ENCODE results near the gene ABHD17B.

DNA sequence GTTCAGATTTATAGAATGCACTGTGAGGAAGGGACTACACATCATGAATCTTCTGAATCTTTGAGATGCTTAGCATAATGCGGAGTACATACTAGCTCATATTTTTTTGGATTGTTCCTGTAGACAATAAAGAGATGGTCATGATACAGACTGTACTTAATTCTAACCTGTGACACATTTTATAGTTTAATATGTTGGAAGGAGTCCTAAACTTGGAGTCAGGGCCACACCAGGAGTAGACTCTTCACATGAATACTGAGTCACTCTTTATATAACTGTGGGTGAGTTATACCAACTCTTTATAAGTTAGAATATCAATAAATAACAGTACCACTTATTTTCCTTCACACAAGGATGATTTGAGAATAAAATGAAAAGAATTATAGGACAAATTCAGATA, 17.4 kb upstream of the ABHD17B start:
- TF ChIP-seq GABPA (IDR thresholded peaks at IDR 0.05; ENCODE audit: low read depth) = no peak
- TF ChIP-seq RCOR1 (conservative IDR thresholded peaks at IDR 0.05; ENCODE audit: low read depth, low read length) = no peak
- no peak for TF ChIP-seq SMARCA5 (IDR thresholded peaks at IDR 0.05)
- TF ChIP-seq EZH2 (IDR thresholded peaks at IDR 0.05; ENCODE audit: borderline replicate concordance, control insufficient read depth, low read depth, low read length) = no peak
- TF ChIP-seq, protein P1, sequence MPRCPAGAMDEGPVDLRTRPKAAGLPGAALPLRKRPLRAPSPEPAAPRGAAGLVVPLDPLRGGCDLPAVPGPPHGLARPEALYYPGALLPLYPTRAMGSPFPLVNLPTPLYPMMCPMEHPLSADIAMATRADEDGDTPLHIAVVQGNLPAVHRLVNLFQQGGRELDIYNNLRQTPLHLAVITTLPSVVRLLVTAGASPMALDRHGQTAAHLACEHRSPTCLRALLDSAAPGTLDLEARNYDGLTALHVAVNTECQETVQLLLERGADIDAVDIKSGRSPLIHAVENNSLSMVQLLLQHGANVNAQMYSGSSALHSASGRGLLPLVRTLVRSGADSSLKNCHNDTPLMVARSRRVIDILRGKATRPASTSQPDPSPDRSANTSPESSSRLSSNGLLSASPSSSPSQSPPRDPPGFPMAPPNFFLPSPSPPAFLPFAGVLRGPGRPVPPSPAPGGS (IDR thresholded peaks at IDR 0.05; ENCODE audit: borderline replicate concordance, insufficient read depth, low read depth, low read length, poor library complexity, severe bottlenecking) = no peak
